Fibroblast of pulmonary artery (primary cell): ENCODE results near the gene TLE2.

ENCODE experiments used
- DNase-seq: peaks from one replicate; pipeline ENCODE4 v3.0.0-alpha.2; 2010; ENCODE audit warnings: low read depth
- H3K4me3 ChIP-seq: replicated peaks from 2 replicates; pipeline ENCODE4 v1.5.1; 2011; ENCODE audit warnings: low read depth, mild to moderate bottlenecking, control low read depth, low read length, moderate library complexity
- TF ChIP-seq, protein P1 (sequence below): IDR thresholded peaks from 2 replicates; pipeline ENCODE4 v1.5.1; 2011; ENCODE audit warnings: mild to moderate bottlenecking, control low read depth, low read length, inconsistent platforms; ENCODE audit errors: missing control alignments

The TLE2 gene

DNA sequence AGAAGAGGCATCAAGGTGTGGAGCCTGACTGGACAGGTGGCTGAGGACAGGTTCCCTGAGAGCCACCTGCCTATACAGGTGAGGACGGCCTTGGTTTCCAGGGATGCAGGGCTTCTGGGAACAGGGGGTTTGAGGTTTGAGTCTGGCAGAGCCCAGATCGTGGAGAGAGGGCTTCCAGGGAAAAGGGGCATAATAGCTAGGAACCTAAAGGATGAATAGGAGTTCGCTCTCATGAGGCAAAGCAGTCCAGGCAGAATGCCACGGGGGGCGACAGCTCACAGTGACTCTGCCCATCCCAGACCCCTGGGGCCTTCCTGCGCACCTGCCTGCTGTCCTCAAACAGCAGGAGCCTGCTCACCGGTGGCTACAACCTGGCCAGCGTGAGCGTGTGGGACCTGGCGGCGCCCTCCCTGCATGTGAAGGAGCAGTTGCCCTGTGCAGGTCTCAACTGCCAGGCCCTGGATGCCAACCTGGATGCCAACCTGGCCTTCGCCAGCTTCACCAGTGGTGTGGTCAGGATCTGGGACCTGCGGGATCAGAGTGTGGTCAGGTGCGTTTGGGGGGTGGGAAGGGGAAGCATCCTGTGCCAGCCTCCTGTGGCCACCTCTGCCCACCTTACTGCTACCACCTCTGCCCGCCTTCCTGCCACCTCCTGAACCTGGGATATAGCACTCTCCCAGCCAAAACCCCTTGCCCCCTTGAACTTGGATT is 39.7 kb downstream of the TLE2 start:
- no peak for DNase-seq
- H3K4me3 ChIP-seq = no peak overlapping the region
- TF ChIP-seq, protein P1, sequence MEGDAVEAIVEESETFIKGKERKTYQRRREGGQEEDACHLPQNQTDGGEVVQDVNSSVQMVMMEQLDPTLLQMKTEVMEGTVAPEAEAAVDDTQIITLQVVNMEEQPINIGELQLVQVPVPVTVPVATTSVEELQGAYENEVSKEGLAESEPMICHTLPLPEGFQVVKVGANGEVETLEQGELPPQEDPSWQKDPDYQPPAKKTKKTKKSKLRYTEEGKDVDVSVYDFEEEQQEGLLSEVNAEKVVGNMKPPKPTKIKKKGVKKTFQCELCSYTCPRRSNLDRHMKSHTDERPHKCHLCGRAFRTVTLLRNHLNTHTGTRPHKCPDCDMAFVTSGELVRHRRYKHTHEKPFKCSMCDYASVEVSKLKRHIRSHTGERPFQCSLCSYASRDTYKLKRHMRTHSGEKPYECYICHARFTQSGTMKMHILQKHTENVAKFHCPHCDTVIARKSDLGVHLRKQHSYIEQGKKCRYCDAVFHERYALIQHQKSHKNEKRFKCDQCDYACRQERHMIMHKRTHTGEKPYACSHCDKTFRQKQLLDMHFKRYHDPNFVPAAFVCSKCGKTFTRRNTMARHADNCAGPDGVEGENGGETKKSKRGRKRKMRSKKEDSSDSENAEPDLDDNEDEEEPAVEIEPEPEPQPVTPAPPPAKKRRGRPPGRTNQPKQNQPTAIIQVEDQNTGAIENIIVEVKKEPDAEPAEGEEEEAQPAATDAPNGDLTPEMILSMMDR = no peak

- TF ChIP-seq, protein P1 = no peak
- H3K4me3 ChIP-seq = no peak overlapping the region
- no peak for DNase-seq
These were observed 40.5 kb downstream of the TLE2 start for GRCh38 chr19:2988568-2988967.

DNA sequence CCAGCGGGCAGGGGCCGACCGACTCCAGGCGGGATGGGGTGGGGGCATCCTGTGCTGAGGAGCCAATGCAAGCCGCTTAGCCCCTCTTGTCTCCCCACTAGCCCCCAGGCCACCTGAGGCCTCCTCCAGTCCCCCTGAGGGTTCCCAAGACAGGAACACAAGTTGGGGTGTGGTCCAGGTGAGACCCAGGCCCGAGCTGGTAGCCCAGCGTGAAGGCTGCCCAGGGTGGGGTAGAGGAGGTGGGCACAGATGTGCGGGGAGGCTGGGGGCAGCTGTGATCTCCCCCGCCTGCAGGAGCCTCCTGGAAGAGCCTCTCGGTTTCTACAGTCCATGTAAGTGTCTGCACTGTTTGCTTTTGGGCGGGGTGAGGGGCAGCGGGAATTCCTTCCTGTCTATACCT is 41.3 kb downstream of the TLE2 start:
- H3K4me3 ChIP-seq = no peak overlapping the region
- no peak for DNase-seq
- TF ChIP-seq, protein P1 = no peak

- no peak for DNase-seq
- no peak overlapping the region for H3K4me3 ChIP-seq
- TF ChIP-seq, protein P1 = no peak
These were observed 42.0 kb downstream of the TLE2 start for GRCh38 chr19:2986951-2987524.

GRCh38 chr19:2984215-2984528 is 44.9 kb downstream of the TLE2 start:
- TF ChIP-seq, protein P1 = no peak
- peak overlapping the region; percentile 38 for H3K4me3 ChIP-seq
- no peak for DNase-seq

DNA sequence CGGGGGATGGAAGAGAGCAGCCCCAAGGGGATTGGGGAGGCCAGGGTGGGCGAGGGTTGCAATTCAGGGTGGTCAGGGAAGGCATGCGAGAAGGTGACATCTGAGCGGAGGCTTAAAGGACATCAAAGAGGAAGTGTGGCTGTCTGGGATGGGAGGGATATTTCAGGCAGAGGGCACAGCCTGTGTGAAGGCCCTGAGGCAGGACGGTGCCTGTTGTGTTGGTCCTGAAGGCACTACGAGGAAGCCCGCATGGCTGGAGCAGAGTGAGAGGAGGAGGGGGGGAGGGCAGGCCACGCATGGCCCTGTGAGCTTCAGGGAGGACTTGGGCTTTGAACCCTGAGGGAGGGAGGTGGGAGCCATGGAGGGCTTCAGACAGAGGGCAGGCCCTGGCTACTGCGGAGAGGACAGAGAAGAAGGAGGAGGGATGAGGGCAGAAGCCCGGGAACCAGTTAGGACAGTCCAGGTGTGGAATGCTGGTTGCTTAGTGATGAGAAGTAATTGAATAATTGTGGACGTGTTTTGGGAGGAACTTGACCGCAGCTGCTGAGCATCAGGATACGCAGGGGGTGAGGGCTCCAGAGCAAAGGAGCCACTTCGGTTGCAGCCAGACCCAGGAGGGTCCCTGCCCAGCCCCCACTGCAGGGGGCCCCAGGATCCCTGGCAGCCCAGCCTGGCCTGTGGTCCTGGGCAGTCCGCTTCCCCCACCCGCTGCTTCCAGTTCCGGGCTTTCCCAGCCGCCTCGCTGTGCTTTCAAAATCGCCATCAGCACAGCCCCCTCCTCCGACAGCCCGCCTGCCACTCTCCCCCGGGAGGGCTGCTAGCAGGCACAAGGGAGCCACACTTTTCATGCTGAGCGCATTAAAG is 45.5 kb downstream of the TLE2 start:
- peak overlapping the region; percentile 38 for H3K4me3 ChIP-seq
- DNase-seq = peak; percentile 77
- TF ChIP-seq, protein P1 = no peak
